K562 (cell line): ENCODE measurements around the gene CHD2. TPM values are rescaled to one million over a fixed set of nuclear protein-coding genes. Genes with fewer than 3 reads are reported as not detected.

ENCODE experiments used
- ATAC-seq: fragments of 200-7000 bp; cut with Tn5 transposase; 3 replicates; pipeline ENCODE4 v1.9.1; 2020; ENCODE audit warnings: moderate library complexity
- BruUV-seq: library from RNA; stranded (reverse); fragments of 400-500 nt; replicated peaks from 2 replicates; lab custom pipeline; 2021; lab: Mats Ljungman, UMichigan
- CTCF ChIA-PET: fragments of 300-600 bp; formaldehyde crosslinking; extraction: SDS; loops from one replicate; lab custom pipeline; 2021; ENCODE audit warnings: low intra/inter-chr PET ratio; lab: Yijun Ruan, JAX
- POLR2A ChIA-PET: fragments of 300-600, 350-650 bp; sonication (Branson Sonifier 250); formaldehyde crosslinking; extraction: SDS; loops from one replicate; lab custom pipeline; 2021; ENCODE audit warnings: antibody characterized with exemption, inconsistent platforms; lab: Yijun Ruan, JAX
- DNase-seq, 4 experiments: peaks; one replicate each; pipeline versions ENCODE4 v3.0.0 to v3.0.0-alpha.2; 2011 to 2018; ENCODE audit warnings: low spot score in 3 of 4, mixed read lengths in 3 of 4; ENCODE audit errors: extremely low read depth in 1 of 4
- FAIRE-seq: peaks from 2 replicates; lab custom pipeline; 2011; peaks lifted over from hg19 to GRCh38; lab: Jason Lieb, UNC
- H2AFZ ChIP-seq: 2 replicates; pipeline ENCODE4 v1.6.0; 2011; ENCODE audit warnings: low read depth, low read length, control low read depth, inconsistent platforms
- H3K27ac ChIP-seq: fragments of 200-600 bp; 3 replicates; pipeline ENCODE4 v1.8.0; 2011; ENCODE audit warnings: low read depth, mild to moderate bottlenecking, control low read depth, inconsistent platforms, low read length, moderate library complexity, mixed read lengths; ENCODE audit errors: extremely low read depth
- H3K27me3 ChIP-seq, 2 experiments: fragments of 300-600 bp in 1 of 2; 2 replicates in 1 of 2; 3 replicates in 1 of 2; pipeline versions ENCODE4 v1.6.0 to v1.8.0; 2011; ENCODE audit warnings: inconsistent platforms in 2 of 2, low read length in 2 of 2, mild to moderate bottlenecking in 1 of 2, mixed read lengths in 1 of 2, moderate library complexity in 1 of 2; ENCODE audit not compliant: control insufficient read depth in 2 of 2, insufficient read depth in 2 of 2
- H3K36me3 ChIP-seq: fragments of 300-600 bp; 3 replicates; pipeline ENCODE4 v1.8.0; 2011; ENCODE audit warnings: mild to moderate bottlenecking, low read length, inconsistent platforms; ENCODE audit not compliant: control insufficient read depth, insufficient read depth
- H3K4me1 ChIP-seq, 2 experiments: fragments of 200-600 bp in 1 of 2; replicated peaks in 1 of 2; 2 replicates in 1 of 2; 3 replicates in 1 of 2; pipeline versions ENCODE4 v1.5.1 to v1.8.0; 2011; ENCODE audit warnings: inconsistent platforms in 2 of 2, low read length in 2 of 2, mild to moderate bottlenecking in 1 of 2, mixed read lengths in 1 of 2, moderate library complexity in 1 of 2; ENCODE audit not compliant: control insufficient read depth in 2 of 2, insufficient read depth in 2 of 2
- H3K4me2 ChIP-seq: 2 replicates; pipeline ENCODE4 v1.6.1; 2011; ENCODE audit warnings: low read length, control low read depth, inconsistent platforms, mixed read lengths; ENCODE audit not compliant: insufficient read depth
- H3K4me3 ChIP-seq: fragments of 200-600 bp; sonication (generic), shearing (Covaris generic); 2 replicates; pipeline ENCODE4 v1.5.1; 2016; ENCODE audit warnings: control low read depth, inconsistent platforms
- H3K79me2 ChIP-seq: fragments of 200-600 bp; 3 replicates; pipeline ENCODE4 v1.8.0; 2011; ENCODE audit warnings: low read length, inconsistent platforms; ENCODE audit not compliant: control insufficient read depth, insufficient read depth
- H3K9ac ChIP-seq, 2 experiments: 2 replicates each; pipeline versions ENCODE4 v1.6.0 to v1.6.1; 2011; ENCODE audit warnings: low read depth in 2 of 2, low read length in 2 of 2, control low read depth in 1 of 2, inconsistent platforms in 1 of 2, mild to moderate bottlenecking in 1 of 2, mixed read lengths in 1 of 2; ENCODE audit not compliant: insufficient read depth in 1 of 2
- H3K9me1 ChIP-seq: one replicate; pipeline ENCODE4 v1.6.0; 2011; ENCODE audit warnings: inconsistent platforms, mild to moderate bottlenecking, low read length, moderate library complexity; ENCODE audit not compliant: control insufficient read depth, insufficient read depth
- H3K9me3 ChIP-seq: replicated peaks from 2 replicates; pipeline ENCODE4 v1.5.1; 2011; ENCODE audit warnings: low read depth, low read length, inconsistent platforms; ENCODE audit not compliant: control insufficient read depth, insufficient read depth
- H4K20me1 ChIP-seq: replicated peaks from 2 replicates; pipeline ENCODE4 v1.6.1; 2011; ENCODE audit warnings: low read length, inconsistent platforms, mixed read lengths; ENCODE audit not compliant: control insufficient read depth, insufficient read depth
- ATF4 ChIP-seq: fragments of 450-650 bp; formaldehyde crosslinking; IDR thresholded peaks from 2 replicates; pipeline ENCODE4 v1.4.0; 2022; ENCODE audit warnings: mild to moderate bottlenecking, moderate library complexity
- CBFB ChIP-seq: sonication (generic); formaldehyde crosslinking; IDR thresholded peaks from 2 replicates; pipeline ENCODE4 v1.4.0; 2020; ENCODE audit warnings: mild to moderate bottlenecking, missing genetic modification reagents
- CEBPG ChIP-seq, 3 experiments: fragments of 200-800 bp in 1 of 3; sonication (Bioruptor generic) in 1 of 3; sonication (generic) in 1 of 3; formaldehyde crosslinking in 1 of 3; IDR thresholded peaks in 2 of 3; conservative IDR thresholded peaks in 1 of 3; 2 replicates each; pipeline versions ENCODE4 v1.6.1 to v1.8.0; 2016 to 2022; ENCODE audit warnings: missing compliant biosample characterization in 2 of 3, missing genetic modification characterization in 2 of 3, mild to moderate bottlenecking in 1 of 3, missing genetic modification reagents in 1 of 3
- CHD1 ChIP-seq: fragments of 200-600 bp; sonication (generic); IDR thresholded peaks from one replicate; pipeline ENCODE4 v1.6.1; 2012; ENCODE audit warnings: mild to moderate bottlenecking, moderate library complexity, low read length, inconsistent platforms
- DACH1 ChIP-seq: fragments of 450-650 bp; IDR thresholded peaks from 2 replicates; pipeline ENCODE4 v1.6.1; 2018; ENCODE audit not compliant: partially characterized antibody
- FIP1L1 ChIP-seq: fragments of 200-400 bp; formaldehyde crosslinking; IDR thresholded peaks from 2 replicates; pipeline ENCODE4 v1.6.1; 2018; ENCODE audit warnings: mild to moderate bottlenecking, low read depth, low read length; ENCODE audit not compliant: poor library complexity, severe bottlenecking
- FOXK2 ChIP-seq, 2 experiments: fragments of 450-650 bp; IDR thresholded peaks in 1 of 2; conservative IDR thresholded peaks in 1 of 2; 2 replicates each; pipeline ENCODE4 v1.6.1; 2016; ENCODE audit warnings: low read depth in 2 of 2, mild to moderate bottlenecking in 1 of 2
- MLLT1 ChIP-seq, 2 experiments: fragments of 450-650 bp; IDR thresholded peaks; 2 replicates each; pipeline ENCODE4 v1.6.1; 2016
- POLR2G ChIP-seq: fragments of 200-400 bp; formaldehyde crosslinking; IDR thresholded peaks from 2 replicates; pipeline ENCODE4 v1.6.1; 2017; ENCODE audit warnings: low read depth, mild to moderate bottlenecking, antibody characterized with exemption, low read length, moderate library complexity
- PRMT5 ChIP-seq: sonication (generic); formaldehyde crosslinking; IDR thresholded peaks from 2 replicates; pipeline ENCODE4 v1.5.0; 2020; ENCODE audit warnings: missing genetic modification reagents
- TEAD1 ChIP-seq, 2 experiments: fragments of 450-650 bp in 1 of 2; sonication (generic) in 1 of 2; formaldehyde crosslinking; IDR thresholded peaks; 2 replicates each; pipeline versions ENCODE4 v1.4.0 to v1.8.0; 2020 to 2022; ENCODE audit warnings: mild to moderate bottlenecking in 2 of 2, missing genetic modification reagents in 1 of 2
- WGBS: fragments of 100-300 bp; shearing (Covaris generic); methylation state at CpG from one replicate; pipeline ENCODE4 v1.1.6; 2016; ENCODE audit warnings: low coverage, mixed read lengths; ENCODE audit not compliant: insufficient coverage; ENCODE audit errors: missing lambda C conversion rate; 5-methylcytosine and 5-hydroxymethylcytosine counted together
- in situ Hi-C: fragments of 300-500 bp; cut with MboI; formaldehyde crosslinking; loops from 4 replicates; pipeline ENCODE4 v1.15.0; 2018; ENCODE audit warnings: inconsistent platforms, mixed read lengths
- intact Hi-C: fragments of 100-400 bp; cut with micrococcal nuclease; formaldehyde crosslinking; loops from 2 replicates; pipeline ENCODE4 v1.14.2; 2022
- polyA plus RNA-seq, 8 experiments: library from polyadenylated mRNA; depleted of rRNA in 4 of 8; stranded (reverse) in 5 of 8; unstranded in 3 of 8; fragments of >200 nt; fragmentation: Nextera tagmentation in 2 of 8; fragmentation: Illumina TruSeq in 1 of 8; extraction: Ambion mirVana in 2 of 8; extraction: Trizol in 1 of 8; gene quantifications; 2 replicates each; pipeline versions ENCODE4 v1.2.1 to v1.2.3, GENCODE V29; 2011 to 2014; ENCODE audit warnings: inconsistent platforms in 1 of 8, missing spikeins in 1 of 8
- total RNA-seq, 7 experiments: library from RNA; depleted of rRNA in 6 of 7; stranded (reverse); fragments of >200 nt in 6 of 7; fragmentation: Illumina TruSeq in 2 of 7; extraction: Trizol in 2 of 7; gene quantifications; 2 replicates each; pipeline versions ENCODE4 v1.2.1 to v1.2.3, GENCODE V29; 2011 to 2021; ENCODE audit warnings: low replicate concordance in 1 of 7

The CHD2 gene
- total and polyA plus RNA-seq, 9 of the 15 experiments (the other 6 are each of a cell fraction or from before 2014, with no cell fraction given), result 38.9 to 70.8 (median 56.2) TPM

GRCh38 chr15:92885224-92886041 lies 14.7 kb upstream of the CHD2 start:
- DNase-seq, result no peak
- H3K4me2 ChIP-seq, result peak overlapping the region; percentile 87
- peak overlapping the region in 1 of 2 experiments; percentile 94; a peak in 3 of 4 replicates for H3K9ac ChIP-seq
- in situ Hi-C loops (no loop called here), intact Hi-C loops (no loop called here)
- ChIA-PET POLR2A (interaction anchor here (0.8 to 9.6 kb wide), 7 partner anchors 9 to 81 kb away, joined by 3 to 110 read pairs (median 3); partner anchors contain the start of gene CHD2), CTCF (no interaction called here)
- H3K27me3 ChIP-seq, result no peaks in the 10 kb centered on the region
- no peaks in the 10 kb centered on the region for H3K9me1 ChIP-seq
- no peaks in the 10 kb centered on the region for H3K9me3 ChIP-seq
- WGBS, result 13% methylated on average over 3 of the region's 3 CpGs
- no peak for FAIRE-seq
- TF ChIP-seq FIP1L1 (no peak), CHD1 (peak; percentile 0), POLR2G (0 out of 2 replicates have a peak, but pooled peaks have one; percentile 3), DACH1 (peak; percentile 72), TEAD1 (CRISPR knock-in tag; IDR thresholded peaks at IDR 0.05) (0 out of 4 replicates have a peak, but pooled peaks of 1 of the 2 experiments have one; percentile 12), PRMT5 (CRISPR knock-in tag) (no peak), MLLT1 (IDR thresholded peaks at IDR 0.05) (peak; percentile 69 to 76; a peak in 3 of 4 replicates), CBFB (no peak), ATF4 (CRISPR knock-in tag) (no peak), FOXK2 (conservative IDR thresholded peaks at IDR 0.05 in 1 of 2, IDR thresholded peaks at IDR 0.05 in 1 of 2; ENCODE audit: low read depth in 2 of 2) (0 out of 4 replicates have a peak, but pooled peaks of 1 of the 2 experiments have one; percentile 28), CEBPG (CRISPR knock-in tag; IDR thresholded peaks at IDR 0.05) (no peak), CEBPG (tag; conservative IDR thresholded peaks at IDR 0.05 in 1 of 2, IDR thresholded peaks at IDR 0.05 in 1 of 2) (peak in 1 of 2 experiments; percentile 48; a peak in 2 of 4 replicates)
- H4K20me1 ChIP-seq, result no peaks in the 10 kb centered on the region
- BruUV-seq, result no TSS peak
- H3K27ac ChIP-seq, result peak overlapping the region; percentile 86; the same call in 2 of the 3 replicates
- peaks cover 0 to 14% of the 10 kb centered on the region in 2 experiments; a peak in 3 of 5 replicates for H3K4me1 ChIP-seq
- no peak overlapping the region for H2AFZ ChIP-seq
- H3K36me3 ChIP-seq, result peaks cover 65% of the 10 kb centered on the region
- peaks cover 92% of the 10 kb centered on the region for H3K79me2 ChIP-seq
- no peak for ATAC-seq
- H3K4me3 ChIP-seq, result peak overlapping the region; percentile 91
